CD4-positive, alpha-beta T cell (primary cell): ENCODE measurements around the gene PCDHGC4. TPM values are rescaled to one million over a fixed set of nuclear protein-coding genes. Genes with fewer than 3 reads are reported as not detected.

Experiments
- ATAC-seq: fragments of 200-7000 bp; cut with Tn5 transposase; one replicate; pipeline ENCODE4 v1.10.0; 2022; ENCODE audit warnings: mild to moderate bottlenecking; ENCODE audit not compliant: poor library complexity
- CTCF ChIA-PET: fragments of 350-600 bp; sonication (Branson Sonifier 250); formaldehyde crosslinking; loops from one replicate; lab custom pipeline; 2021; ENCODE audit warnings: antibody characterized with exemption, inconsistent platforms; lab: Charles Lee
- POLR2A ChIA-PET: fragments of 350-600 bp; sonication (Branson Sonifier 250); formaldehyde crosslinking; loops from one replicate; lab custom pipeline; 2021; ENCODE audit warnings: antibody characterized with exemption, inconsistent platforms; lab: Charles Lee
- DNase-seq, 14 experiments: peaks; one replicate each; pipeline ENCODE4 v3.0.0-alpha.2; 2013 to 2020; ENCODE audit warnings: mixed read lengths in 2 of 14
- H3K27ac ChIP-seq, 2 donors: one replicate each; pipeline versions ENCODE4 v1.5.1 to v1.7.0; 2013; ENCODE audit warnings: low read length in 2 of 2, low read depth in 1 of 2, mild to moderate bottlenecking in 1 of 2
- H3K27me3 ChIP-seq, 2 experiments: 1 replicate in 1 of 2; 2 replicates in 1 of 2; pipeline versions ENCODE4 v1.6.1 to v1.7.0; 2013; ENCODE audit warnings: low read length in 2 of 2, control low read depth in 1 of 2, mild to moderate bottlenecking in 1 of 2, moderate library complexity in 1 of 2; ENCODE audit not compliant: insufficient read depth in 2 of 2, control insufficient read depth in 1 of 2
- H3K36me3 ChIP-seq: one replicate; pipeline ENCODE4 v1.6.1; 2013; ENCODE audit warnings: low read length, control low read depth; ENCODE audit not compliant: insufficient read depth
- H3K4me1 ChIP-seq: one replicate; pipeline ENCODE4 v1.6.1; 2013; ENCODE audit warnings: low read length, control low read depth; ENCODE audit not compliant: insufficient read depth
- H3K4me3 ChIP-seq: one replicate; pipeline ENCODE4 v1.5.1; 2013; ENCODE audit warnings: mild to moderate bottlenecking, low read length, moderate library complexity
- H3K9me3 ChIP-seq, 2 experiments: 1 replicate in 1 of 2; 2 replicates in 1 of 2; pipeline versions ENCODE4 v1.6.1 to v1.7.0; 2013; ENCODE audit warnings: low read length in 2 of 2, mild to moderate bottlenecking in 2 of 2, control low read depth in 1 of 2, moderate library complexity in 1 of 2; ENCODE audit not compliant: control insufficient read depth in 1 of 2, insufficient read depth in 1 of 2
- H3K27ac Mint-ChIP-seq: one replicate; pipeline ENCODE4 v1.8.0; 2020; ENCODE audit warnings: mixed read lengths
- H3K27me3 Mint-ChIP-seq: one replicate; pipeline ENCODE4 v1.8.0; 2021; ENCODE audit warnings: mixed read lengths
- H3K36me3 Mint-ChIP-seq: one replicate; pipeline ENCODE4 v1.8.0; 2021; ENCODE audit warnings: low read depth, mixed read lengths
- H3K4me1 Mint-ChIP-seq: one replicate; pipeline ENCODE4 v1.8.0; 2021; ENCODE audit warnings: low read depth, mixed read lengths
- H3K4me3 Mint-ChIP-seq: one replicate; pipeline ENCODE4 v1.8.0; 2020; ENCODE audit warnings: mild to moderate bottlenecking, mixed read lengths
- H3K9me3 Mint-ChIP-seq: one replicate; pipeline ENCODE4 v1.8.0; 2020; ENCODE audit warnings: mixed read lengths
- intact Hi-C, 2 experiments: fragments of 100-400 bp; cut with DNase I in 1 of 2; cut with micrococcal nuclease in 1 of 2; formaldehyde crosslinking; loops; one replicate each; pipeline versions ENCODE4 v1.15.1 to v1.9.0; 2023 to 2025; cut with DNase I, micrococcal nuclease
- total RNA-seq, 174 experiments: library from RNA in 2 of 174; stranded (reverse) in 2 of 174; gene quantifications; one replicate each; pipeline ENCODE4 v1.2.3 and lab custom pipeline; 2021 to 2026
- TF ChIP-seq, protein P1 (sequence below): fragments of 200-600 bp; IDR thresholded peaks from one replicate; pipeline ENCODE4 v1.8.0; 2022; ENCODE audit warnings: antibody characterized with exemption, mild to moderate bottlenecking

The PCDHGC4 gene
- total RNA-seq, 2 experiments from 2014 or later: not detected

GRCh38 chr5:141516672-141517025 lies 31.8 kb downstream of the PCDHGC4 start:
- ChIA-PET POLR2A (no interaction called here), CTCF (no interaction called here)
- Histone ChIP-seq H3K36me3 (peaks cover 71% of the 10 kb centered on the region), H3K27ac (no peak overlapping the region), H3K4me3 (no peak overlapping the region), H3K9me3 (peaks cover 0 to 5% of the 10 kb centered on the region in 2 experiments), H3K4me1 (peaks cover 26% of the 10 kb centered on the region), H3K27me3 (no peaks in the 10 kb centered on the region)
- intact Hi-C loops: no loop called here
- no peak for ATAC-seq
- H3K4me1 Mint-ChIP-seq: peaks cover 21% of the 10 kb centered on the region
- no peak for DNase-seq
- H3K27ac Mint-ChIP-seq: no peak overlapping the region
- no peak overlapping the region for H3K4me3 Mint-ChIP-seq
- no peaks in the 10 kb centered on the region for H3K9me3 Mint-ChIP-seq
- TF ChIP-seq, protein P1, sequence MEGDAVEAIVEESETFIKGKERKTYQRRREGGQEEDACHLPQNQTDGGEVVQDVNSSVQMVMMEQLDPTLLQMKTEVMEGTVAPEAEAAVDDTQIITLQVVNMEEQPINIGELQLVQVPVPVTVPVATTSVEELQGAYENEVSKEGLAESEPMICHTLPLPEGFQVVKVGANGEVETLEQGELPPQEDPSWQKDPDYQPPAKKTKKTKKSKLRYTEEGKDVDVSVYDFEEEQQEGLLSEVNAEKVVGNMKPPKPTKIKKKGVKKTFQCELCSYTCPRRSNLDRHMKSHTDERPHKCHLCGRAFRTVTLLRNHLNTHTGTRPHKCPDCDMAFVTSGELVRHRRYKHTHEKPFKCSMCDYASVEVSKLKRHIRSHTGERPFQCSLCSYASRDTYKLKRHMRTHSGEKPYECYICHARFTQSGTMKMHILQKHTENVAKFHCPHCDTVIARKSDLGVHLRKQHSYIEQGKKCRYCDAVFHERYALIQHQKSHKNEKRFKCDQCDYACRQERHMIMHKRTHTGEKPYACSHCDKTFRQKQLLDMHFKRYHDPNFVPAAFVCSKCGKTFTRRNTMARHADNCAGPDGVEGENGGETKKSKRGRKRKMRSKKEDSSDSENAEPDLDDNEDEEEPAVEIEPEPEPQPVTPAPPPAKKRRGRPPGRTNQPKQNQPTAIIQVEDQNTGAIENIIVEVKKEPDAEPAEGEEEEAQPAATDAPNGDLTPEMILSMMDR: no peak
- no peaks in the 10 kb centered on the region for H3K27me3 Mint-ChIP-seq
- peaks cover 14% of the 10 kb centered on the region for H3K36me3 Mint-ChIP-seq

GRCh38 chr5:141517312-141517711 lies 32.5 kb downstream of the PCDHGC4 start:
- ChIA-PET CTCF (no interaction called here), POLR2A (no interaction called here)
- TF ChIP-seq, protein P1: no peak
- Histone ChIP-seq H3K9me3 (peaks cover 0 to 5% of the 10 kb centered on the region in 2 experiments), H3K4me1 (peaks cover 22% of the 10 kb centered on the region), H3K36me3 (peaks cover 77% of the 10 kb centered on the region), H3K27ac (no peak overlapping the region), H3K27me3 (no peaks in the 10 kb centered on the region), H3K4me3 (no peak overlapping the region)
- Mint-ChIP-seq H3K27me3 (no peaks in the 10 kb centered on the region), H3K4me1 (peaks cover 20% of the 10 kb centered on the region), H3K4me3 (no peak overlapping the region), H3K9me3 (no peaks in the 10 kb centered on the region), H3K27ac (no peak overlapping the region), H3K36me3 (peaks cover 13% of the 10 kb centered on the region)
- no peak for DNase-seq
- no peak for ATAC-seq
- intact Hi-C loops: no loop called here

DNA sequence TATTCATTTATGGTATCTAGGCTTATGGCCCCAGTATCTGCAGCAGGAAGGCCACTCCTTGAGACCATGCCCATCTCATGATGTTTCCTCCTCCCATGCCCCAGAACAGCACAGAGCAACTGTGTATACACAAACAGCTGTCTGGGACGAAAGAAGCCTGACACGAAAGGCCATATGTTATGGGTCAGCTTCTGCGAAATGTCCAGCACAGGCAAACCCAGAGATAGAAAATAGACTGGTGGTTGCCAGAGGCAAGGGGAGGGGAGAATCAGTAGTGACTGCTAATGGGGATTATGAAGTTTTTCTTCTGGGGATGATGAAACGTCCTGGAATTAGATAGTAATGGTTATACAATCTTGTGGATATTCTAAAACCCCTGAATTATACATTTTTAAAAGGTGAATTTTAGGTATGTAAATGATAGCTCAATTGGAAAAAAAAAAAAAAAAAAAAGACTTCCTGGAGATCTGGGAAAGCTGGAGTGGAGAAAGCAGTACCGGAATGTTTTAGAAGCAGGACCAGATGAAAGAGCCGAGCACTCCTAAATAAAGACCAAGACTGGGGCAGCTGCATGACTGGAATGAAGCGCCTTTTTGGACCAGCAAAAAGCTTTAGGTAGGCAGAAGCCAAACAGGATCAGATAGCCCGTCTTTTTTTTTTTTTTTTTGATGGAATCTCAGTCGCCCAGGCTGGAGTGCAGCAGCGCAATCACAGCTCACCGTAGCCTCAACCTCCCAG lies 33.2 kb downstream of the PCDHGC4 start:
- intact Hi-C loops: no loop called here
- Mint-ChIP-seq H3K27me3 (no peaks in the 10 kb centered on the region), H3K9me3 (no peaks in the 10 kb centered on the region), H3K27ac (no peak overlapping the region), H3K36me3 (peaks cover 6% of the 10 kb centered on the region), H3K4me3 (no peak overlapping the region), H3K4me1 (peaks cover 13% of the 10 kb centered on the region)
- H3K9me3 ChIP-seq: peaks cover 0 to 5% of the 10 kb centered on the region in 2 experiments
- TF ChIP-seq, protein P1: no peak
- ChIA-PET CTCF (interaction anchor here (0.7 to 1.1 kb wide), 2 partner anchors 46 to 110 kb away, joined by 3 to 4 read pairs; partner anchors contain the start of gene PCDHGB6), POLR2A (no interaction called here)
- H3K27ac ChIP-seq: no peak overlapping the region
- H3K4me1 ChIP-seq: peaks cover 21% of the 10 kb centered on the region
- H3K27me3 ChIP-seq: no peaks in the 10 kb centered on the region
- ATAC-seq (no peak), DNase-seq (no peak)
- H3K36me3 ChIP-seq: peaks cover 85% of the 10 kb centered on the region
- H3K4me3 ChIP-seq: no peak overlapping the region
